Measurements from ENCODE around the gene ZNF500. TPM values are rescaled to one million over a fixed set of nuclear protein-coding genes. Genes with fewer than 3 reads are reported as not detected.

The ZNF500 gene
- total and polyA plus RNA-seq, 2 of the 4 experiments (the other 2 are of a cell fraction), result 4.5 to 5.9 TPM

GRCh38 chr16:4772351-4772750 lies 5.4 kb upstream of the ZNF500 start:
- no peak overlapping the region for H3K56ac ChIP-seq (ENCODE audit: extremely low read depth, insufficient read depth, low read length)
- H3K4ac ChIP-seq (ENCODE audit: low read depth, low read length), result no peak overlapping the region
- H3K9me1 ChIP-seq (ENCODE audit: insufficient read depth, low read length), result peaks cover 6% of the 10 kb centered on the region
- DNase-seq (no peak), ATAC-seq (ENCODE audit: low read depth) (no peak)
- H3K9me3 ChIP-seq (ENCODE audit: control insufficient read depth, insufficient read depth, low read length), result no peaks in the 10 kb centered on the region
- H3K4me2 ChIP-seq (ENCODE audit: low read depth, low read length), result no peak overlapping the region
- no peak overlapping the region for H3K14ac ChIP-seq (replicated peaks; ENCODE audit: low read depth, low read length)
- ChIA-PET POLR2A (ENCODE audit: unreplicated experiment) (interaction anchor here (0.6 kb wide), 1 partner anchor 1300 kb away, joined by 3 read pairs; no protein-coding TSS in a partner anchor), CTCF (no interaction called here)
- no peak overlapping the region for H2AK9ac ChIP-seq (replicated peaks; ENCODE audit: low read depth, low read length, poor library complexity)
- H4K91ac ChIP-seq (ENCODE audit: insufficient read depth, low read depth, low read length), result no peak overlapping the region
- dilution Hi-C loops (cut with HindIII; ENCODE audit: low sequenced_read_pairs, unreplicated experiment), result no loop called here
- BruUV-seq (replicated peaks), result no TSS peak
- H2AK5ac ChIP-seq (ENCODE audit: low read depth, low read length), result no peak overlapping the region
- no peaks in the 10 kb centered on the region for H3K36me3 ChIP-seq (ENCODE audit: control insufficient read depth, insufficient read depth, low read length)
- WGBS, 2 experiments (ENCODE audit: extremely low coverage in 2 of 2, insufficient read length in 1 of 2), result no CpG with 5 or more reads among the region's 5 CpGs
- H3K4me3 ChIP-seq (ENCODE audit: insufficient read depth, low read depth, low read length), result no peak overlapping the region
- in situ Hi-C loops (cut with MboI; ENCODE audit: low sequenced_read_pairs), result no loop called here
- intact Hi-C loops (cut with micrococcal nuclease), result no loop called here
- H3K79me1 ChIP-seq (ENCODE audit: low read depth in 1 of 2, low read length in 2 of 2), result peaks cover 0 to 6% of the 10 kb centered on the region in 2 experiments; a peak in 2 of 4 replicates
- no peak overlapping the region for H4K5ac ChIP-seq (ENCODE audit: low read depth, low read length)
- H3K4me1 ChIP-seq (ENCODE audit: control insufficient read depth, insufficient read depth, low read length), result peaks cover 2% of the 10 kb centered on the region; the same call in 1 of the 2 replicates
- no peak overlapping the region for H2BK120ac ChIP-seq (ENCODE audit: low read depth, low read length)
- no peak overlapping the region for H3K23ac ChIP-seq (ENCODE audit: low read depth, low read length)
- H2BK5ac ChIP-seq (ENCODE audit: low read depth, low read length, poor library complexity, severe bottlenecking), result no peak overlapping the region
- H4K8ac ChIP-seq (ENCODE audit: low read depth in 2 of 2, low read length in 2 of 2), result no peak overlapping the region
- H2AFZ ChIP-seq (replicated peaks; ENCODE audit: low read length, poor library complexity), result no peak overlapping the region
- no peak overlapping the region for H2BK15ac ChIP-seq (ENCODE audit: low read depth, low read length)
- no peak for TF ChIP-seq BHLHE40 (IDR thresholded peaks at IDR 0.05; ENCODE audit: low read depth, low read length)
- no peak for TF ChIP-seq MAZ (IDR thresholded peaks at IDR 0.05; ENCODE audit: borderline replicate concordance, low read depth, low read length)
- no peak for TF ChIP-seq CTCF (conservative IDR thresholded peaks at IDR 0.05; ENCODE audit: low read depth, low read length)
- no peak for TF ChIP-seq FOS (IDR thresholded peaks at IDR 0.05; ENCODE audit: low read depth, low read length)
- no peak for TF ChIP-seq RCOR1 (IDR thresholded peaks at IDR 0.05; ENCODE audit: insufficient replicate concordance, low read length)
- no peak for TF ChIP-seq CEBPB (IDR thresholded peaks at IDR 0.05; ENCODE audit: low read depth, low read length)
- TF ChIP-seq CHD1 (IDR thresholded peaks at IDR 0.05; ENCODE audit: low read depth, low read length), result no peak
- TF ChIP-seq RAD21 (IDR thresholded peaks at IDR 0.05; ENCODE audit: low read length), result no peak
- H3K9ac ChIP-seq (ENCODE audit: low read depth, low read length), result no peak overlapping the region
- H4K20me1 ChIP-seq (ENCODE audit: insufficient read depth, low read length), result no peaks in the 10 kb centered on the region
- 0 out of 2 replicates have a peak, but pooled peaks cover 2% of the 10 kb centered on the region for H3K27me3 ChIP-seq (ENCODE audit: control insufficient read depth, insufficient read depth, low read length)
- H2BK20ac ChIP-seq (ENCODE audit: low read depth, low read length), result no peak overlapping the region
- H3K27ac ChIP-seq (ENCODE audit: insufficient read depth, low read length), result no peak overlapping the region
- H3K18ac ChIP-seq (ENCODE audit: low read depth, low read length), result no peak overlapping the region
